GM10266 (cell line): ENCODE data around the gene MYLIP.

Experiments used
- DNase-seq: peaks from one replicate; pipeline ENCODE4 v3.0.0; 2012; ENCODE audit errors: extremely low spot score
- TF ChIP-seq, protein P1 (sequence below): IDR thresholded peaks from 2 replicates; pipeline ENCODE4 v1.5.1; 2012; ENCODE audit warnings: mild to moderate bottlenecking, low read depth; ENCODE audit not compliant: control insufficient read depth, insufficient read depth; ENCODE audit errors: missing control alignments

MYLIP gene

DNA sequence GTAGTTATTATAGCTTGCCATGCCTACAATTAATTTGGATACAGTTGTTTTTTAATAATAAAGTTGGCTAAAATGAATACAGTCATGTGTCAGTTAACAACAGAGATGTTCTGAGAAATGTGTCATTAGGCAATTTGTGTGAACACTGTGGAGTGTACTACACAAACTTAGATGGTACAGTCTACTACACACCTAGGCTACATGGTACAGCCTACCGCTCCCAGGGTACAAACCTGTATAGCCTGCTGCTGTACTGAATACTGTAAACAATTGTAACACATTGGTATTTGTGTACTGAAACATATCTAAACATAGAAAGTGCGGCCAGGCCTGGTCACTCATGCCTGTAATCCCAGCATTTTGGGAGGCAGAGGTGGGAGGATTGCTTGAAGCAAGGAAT is 50.2 kb downstream of the MYLIP start:
- no peak for DNase-seq
- TF ChIP-seq, protein P1, sequence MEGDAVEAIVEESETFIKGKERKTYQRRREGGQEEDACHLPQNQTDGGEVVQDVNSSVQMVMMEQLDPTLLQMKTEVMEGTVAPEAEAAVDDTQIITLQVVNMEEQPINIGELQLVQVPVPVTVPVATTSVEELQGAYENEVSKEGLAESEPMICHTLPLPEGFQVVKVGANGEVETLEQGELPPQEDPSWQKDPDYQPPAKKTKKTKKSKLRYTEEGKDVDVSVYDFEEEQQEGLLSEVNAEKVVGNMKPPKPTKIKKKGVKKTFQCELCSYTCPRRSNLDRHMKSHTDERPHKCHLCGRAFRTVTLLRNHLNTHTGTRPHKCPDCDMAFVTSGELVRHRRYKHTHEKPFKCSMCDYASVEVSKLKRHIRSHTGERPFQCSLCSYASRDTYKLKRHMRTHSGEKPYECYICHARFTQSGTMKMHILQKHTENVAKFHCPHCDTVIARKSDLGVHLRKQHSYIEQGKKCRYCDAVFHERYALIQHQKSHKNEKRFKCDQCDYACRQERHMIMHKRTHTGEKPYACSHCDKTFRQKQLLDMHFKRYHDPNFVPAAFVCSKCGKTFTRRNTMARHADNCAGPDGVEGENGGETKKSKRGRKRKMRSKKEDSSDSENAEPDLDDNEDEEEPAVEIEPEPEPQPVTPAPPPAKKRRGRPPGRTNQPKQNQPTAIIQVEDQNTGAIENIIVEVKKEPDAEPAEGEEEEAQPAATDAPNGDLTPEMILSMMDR = no peak

DNA sequence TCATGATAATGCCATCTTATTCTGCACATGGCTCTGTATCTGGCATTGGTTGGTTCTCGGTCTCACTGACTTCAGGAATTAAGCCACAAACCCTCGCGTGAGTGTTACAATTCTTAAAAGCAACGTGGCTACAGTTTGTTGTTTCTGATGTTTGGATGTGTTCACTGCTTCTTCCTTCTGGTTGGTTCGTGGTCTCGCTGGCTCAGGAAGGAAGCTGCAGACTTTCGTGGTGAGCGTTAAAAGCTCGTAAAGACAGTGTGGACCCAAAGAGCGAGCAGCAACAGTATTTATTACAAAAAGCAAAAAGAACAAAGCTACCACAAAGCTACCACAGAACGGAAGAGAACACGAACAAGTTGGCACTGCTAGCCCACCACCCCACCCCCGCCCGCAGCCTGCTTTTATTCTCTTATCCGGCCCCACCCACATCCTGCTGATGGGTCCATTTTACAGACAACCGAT is 51.1 kb downstream of the MYLIP start:
- no peak for DNase-seq
- TF ChIP-seq, protein P1 = no peak

DNA sequence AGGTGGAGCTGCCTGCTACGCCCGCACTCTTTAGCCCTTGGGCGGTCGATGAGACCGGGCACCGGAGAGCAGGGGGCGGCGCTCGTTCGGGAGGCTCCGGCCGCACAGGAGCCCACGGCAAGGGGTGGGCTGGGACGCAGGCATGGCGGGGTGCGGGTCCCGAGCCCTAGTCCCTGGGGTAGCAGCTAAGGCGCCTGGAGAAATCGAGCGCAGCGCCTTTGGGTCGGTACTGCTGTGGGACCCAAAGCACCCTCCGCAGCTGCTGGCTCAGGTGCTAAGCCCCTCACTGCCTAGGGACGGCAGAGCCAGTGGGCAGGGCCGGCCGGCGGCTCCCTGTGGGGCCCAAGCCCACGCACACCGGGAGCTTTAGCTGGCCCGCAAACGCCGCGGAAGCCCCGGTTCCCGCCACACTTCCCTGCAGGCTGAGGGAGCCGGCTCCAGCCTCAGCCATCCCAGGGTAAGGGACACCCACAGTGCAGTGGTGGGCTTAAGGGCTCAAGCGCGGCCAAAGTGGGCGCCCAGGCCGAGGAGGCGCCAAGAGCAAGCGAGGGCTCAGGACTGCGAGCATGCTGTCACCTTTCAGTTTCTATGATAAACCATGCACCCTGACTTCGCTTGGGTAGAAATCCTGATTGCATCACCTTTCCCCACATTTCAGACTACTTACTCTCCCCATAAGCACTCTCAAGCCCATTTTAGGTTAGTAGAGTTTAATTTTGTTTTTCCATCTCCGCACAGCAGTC is 52.0 kb downstream of the MYLIP start:
- TF ChIP-seq, protein P1 = no peak
- no peak for DNase-seq

DNA sequence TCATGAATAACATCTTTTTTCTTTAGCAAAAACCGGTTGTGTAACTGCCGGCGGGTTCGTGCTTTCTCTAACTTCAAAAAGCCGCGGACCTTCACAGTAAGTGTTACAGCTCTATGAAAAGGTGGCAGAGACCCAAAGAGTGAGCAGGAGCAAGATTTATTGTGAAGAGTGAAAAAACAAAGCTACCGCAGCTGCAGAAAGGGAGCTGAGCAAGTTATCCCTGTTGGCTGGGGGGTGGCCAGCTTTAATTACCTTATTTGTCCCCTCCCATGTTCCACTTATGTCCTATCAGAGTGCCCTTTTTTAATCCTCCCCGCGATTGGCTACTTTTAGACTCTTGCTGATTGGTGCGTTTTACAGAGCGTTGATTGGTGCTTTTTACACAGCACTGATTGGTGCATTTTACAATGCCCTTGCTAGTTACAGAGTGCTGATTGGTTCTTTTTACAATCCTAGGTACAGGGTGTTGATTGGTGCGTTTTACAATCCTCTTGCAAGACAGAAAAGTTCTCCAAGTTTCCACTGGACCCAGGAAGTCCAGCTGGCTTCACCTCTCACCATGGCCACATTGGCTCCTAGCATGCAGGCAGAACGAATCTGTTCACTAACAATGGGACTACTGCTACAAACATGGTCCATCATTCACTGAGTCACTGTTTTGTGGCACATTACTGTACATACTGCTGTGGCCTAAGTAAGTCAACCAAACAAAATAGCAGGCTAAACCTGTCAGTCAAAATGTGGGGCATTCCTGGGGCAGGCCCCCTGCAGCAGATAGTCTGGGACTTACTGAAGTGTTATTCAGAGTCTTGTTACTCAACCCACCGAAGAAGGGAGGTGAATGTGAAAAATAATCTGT is 52.8 kb downstream of the MYLIP start:
- TF ChIP-seq, protein P1 = no peak
- DNase-seq = no peak

DNA sequence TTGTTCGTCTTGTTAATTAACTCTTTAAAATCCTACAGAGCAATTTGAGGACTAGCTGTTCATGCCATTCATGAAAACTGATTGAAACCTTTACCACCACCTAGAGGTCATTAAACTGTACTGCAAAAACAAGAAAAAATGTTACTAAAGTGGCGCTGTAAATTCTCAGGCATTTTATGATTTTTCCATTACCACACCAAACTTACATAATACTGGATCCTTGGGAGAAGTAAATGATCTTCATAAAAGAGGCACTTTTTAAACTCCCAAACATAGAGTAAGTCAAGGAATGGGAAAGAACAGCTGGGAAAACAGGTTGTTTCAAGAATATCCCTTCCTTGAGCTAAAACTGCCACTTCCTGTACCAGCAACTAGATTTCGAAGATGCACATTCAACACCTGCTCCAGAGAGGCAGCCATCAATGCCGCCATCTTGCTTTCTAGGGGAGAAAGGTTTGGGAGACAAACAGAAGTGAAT is 54.3 kb downstream of the MYLIP start:
- peak; percentile 65 for DNase-seq
- TF ChIP-seq, protein P1 = peak; percentile 57

DNA sequence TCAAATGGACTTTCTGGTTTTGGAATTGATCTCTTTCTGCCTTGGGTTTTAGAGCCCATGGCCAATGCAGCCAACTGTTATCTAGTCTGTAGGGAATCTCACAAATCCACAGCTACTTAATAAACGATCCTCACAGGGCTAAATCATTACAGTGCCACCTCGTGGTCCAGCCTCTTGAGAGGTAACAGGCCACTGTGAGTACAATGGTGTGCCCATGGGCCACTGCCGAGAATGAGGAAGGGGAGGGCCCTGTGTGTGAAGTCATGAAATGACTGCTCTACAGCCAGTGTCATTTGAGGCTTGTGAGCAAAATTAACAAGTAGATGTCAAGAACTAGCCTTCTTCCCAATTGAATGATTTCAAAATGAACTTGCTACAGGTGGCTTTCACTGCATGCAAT is 55.2 kb downstream of the MYLIP start:
- TF ChIP-seq, protein P1 = peak; percentile 42
- peak; percentile 69 for DNase-seq
